Measurements from ENCODE around the gene NACC2. TPM values are rescaled to one million over a fixed set of nuclear protein-coding genes. Genes with fewer than 3 reads are reported as not detected.

The NACC2 gene
- total and polyA plus RNA-seq, 2 donors (not counting 3 experiments of a cell fraction or from before 2014, with no cell fraction given), result 15.8 to 27.1 TPM

GRCh38 chr9:136046554-136046920 is 48.6 kb downstream of the NACC2 start:
- Histone ChIP-seq H3K9me3 (replicated peaks; ENCODE audit: control insufficient read depth, insufficient read depth, low read length) (no peaks in the 10 kb centered on the region), H3K27me3 (ENCODE audit: control insufficient read depth in 2 of 2, insufficient read depth in 2 of 2, low read length in 2 of 2) (no peaks in the 10 kb centered on the region), H3K27ac (ENCODE audit: insufficient read depth, low read depth, low read length) (no peak overlapping the region), H3K9me1 (replicated peaks; ENCODE audit: control insufficient read depth, extremely low read depth, insufficient read depth, low read length) (no peaks in the 10 kb centered on the region), H3K79me2 (ENCODE audit: control insufficient read depth, insufficient read depth, low read length) (peaks cover 28% of the 10 kb centered on the region), H3K4me1 (ENCODE audit: control insufficient read depth, extremely low read depth, insufficient read depth, low read length) (peaks cover 15% of the 10 kb centered on the region), H3K4me2 (ENCODE audit: insufficient read depth, low read length) (no peak overlapping the region), H2AFZ (ENCODE audit: low read depth, low read length) (no peak overlapping the region), H4K20me1 (replicated peaks; ENCODE audit: control insufficient read depth, extremely low read depth, insufficient read depth, low read length) (no peaks in the 10 kb centered on the region), H3K36me3 (ENCODE audit: control insufficient read depth in 2 of 2, extremely low read depth in 1 of 2, insufficient read depth in 2 of 2, low read length in 2 of 2) (peaks cover 5 to 19% of the 10 kb centered on the region in 2 experiments), H3K9ac (replicated peaks; ENCODE audit: extremely low read depth, insufficient read depth, low read length) (no peak overlapping the region), H3K4me3 (replicated peaks in 1 of 3; ENCODE audit: insufficient read depth in 1 of 3, low read depth in 1 of 3, low read length in 3 of 3) (no peak overlapping the region)
- no TSS peak for BruUV-seq (replicated peaks)
- CTCF ChIA-PET, result interaction anchor here (1.7 kb wide), 1 partner anchor 79 kb away, joined by 5 read pairs; no protein-coding TSS in a partner anchor
- intact Hi-C loops (cut with micrococcal nuclease), result no loop called here
- FAIRE-seq (no peak), DNase-seq (ENCODE audit: low read depth, low spot score) (no peak)
- TF ChIP-seq CTCF (IDR thresholded peaks at IDR 0.05; ENCODE audit: extremely low read depth in 1 of 2, insufficient read depth in 1 of 2, low read depth in 1 of 2, low read length in 2 of 2), result no peak
- TF ChIP-seq EZH2 (IDR thresholded peaks at IDR 0.05; ENCODE audit: borderline replicate concordance, low read depth, low read length, severe bottlenecking), result no peak
- no peak for TF ChIP-seq POLR2AphosphoS5 (IDR thresholded peaks at IDR 0.05; ENCODE audit: insufficient read depth, low read depth, low read length)
- no peak for TF ChIP-seq FOS (IDR thresholded peaks at IDR 0.05; ENCODE audit: borderline replicate concordance, insufficient read depth, low read length)
- no peak for TF ChIP-seq POLR2A (IDR thresholded peaks at IDR 0.05; ENCODE audit: low read depth, low read length)
- no peak for TF ChIP-seq MYC (IDR thresholded peaks at IDR 0.05; ENCODE audit: low read depth, low read length)
- TF ChIP-seq MAX (IDR thresholded peaks at IDR 0.05; ENCODE audit: insufficient read depth, insufficient read length), result no peak
- dilution Hi-C loops (cut with MboI; ENCODE audit: extremely low pct_ligation_motif_present, low sequenced_read_pairs), result no loop called here
- POLR2A ChIA-PET, result no interaction called here
